GF-D8 (cell line): ENCODE data around the gene SEMA4G.
"Not testable (repeated sequence)": the region's sequence is repeated elsewhere in the genome, so short reads cannot be mapped to it uniquely, and the experiment has no call there.

Experiments used
- DNase-seq: peaks from one replicate; lab custom pipeline; 2025; lab: John Stamatoyannopoulos, UW

Gene SEMA4G

GRCh38 chr10:100970914-100971811 lies 1.9 kb downstream of the SEMA4G start:
- no peak for DNase-seq

- no peak for DNase-seq
Observed at GRCh38 chr10:100972115-100972903, 3.0 kb downstream of the SEMA4G start.

GRCh38 chr10:100972904-100973535 lies 3.7 kb downstream of the SEMA4G start:
- no peak for DNase-seq

- not testable (repeated sequence) for DNase-seq
Observed at GRCh38 chr10:100975397-100975796, 6.1 kb downstream of the SEMA4G start.

GRCh38 chr10:100976906-100977305 lies 7.6 kb downstream of the SEMA4G start:
- DNase-seq = no peak

- DNase-seq = no peak
Observed at GRCh38 chr10:100977436-100977835, 8.1 kb downstream of the SEMA4G start.

- no peak for DNase-seq
Observed at GRCh38 chr10:100978121-100978900, 9.0 kb downstream of the SEMA4G start.

GRCh38 chr10:100978901-100979195 lies 9.5 kb downstream of the SEMA4G start:
- no peak for DNase-seq

- DNase-seq = no peak
Observed at GRCh38 chr10:100979791-100980272, 10.5 kb downstream of the SEMA4G start.

GRCh38 chr10:100980311-100980710 lies 11.0 kb downstream of the SEMA4G start:
- no peak for DNase-seq

- no peak for DNase-seq
Observed at GRCh38 chr10:100980711-100981110, 11.4 kb downstream of the SEMA4G start.

- DNase-seq = no peak
Observed at GRCh38 chr10:100981178-100981772, 12.0 kb downstream of the SEMA4G start.

GRCh38 chr10:100982916-100983830 lies 13.9 kb downstream of the SEMA4G start:
- no peak for DNase-seq

GRCh38 chr10:100983868-100984671 lies 14.8 kb downstream of the SEMA4G start:
- DNase-seq = no peak

- DNase-seq = no peak
Observed at GRCh38 chr10:100984672-100985177, 15.4 kb downstream of the SEMA4G start.

GRCh38 chr10:100985336-100985735 lies 16.0 kb downstream of the SEMA4G start:
- no peak for DNase-seq

- DNase-seq = no peak
Observed at GRCh38 chr10:100986623-100986951, 17.3 kb downstream of the SEMA4G start.

GRCh38 chr10:100986952-100987684 lies 17.8 kb downstream of the SEMA4G start, which contains the start of the genes MRPL43 and TWNK:
Gene MRPL43 (minus strand): TSS chr10:100987497. CDS start chr10:100987443, 54 bp downstream.
Gene TWNK (plus strand): TSS chr10:100987543. CDS start chr10:100988211, 668 bp downstream.
- peak; percentile 41 for DNase-seq
